GM23248 (cell line): ENCODE data around the gene GRIK3.

Source experiments
- EZH2 ChIP-seq: fragments of 200-600 bp; sonication (generic); IDR thresholded peaks from 2 replicates; pipeline ENCODE4 v1.6.1; 2018; ENCODE audit warnings: antibody characterized with exemption, mild to moderate bottlenecking; ENCODE audit not compliant: insufficient read depth, poor library complexity, severe bottlenecking
- EZH2phosphoT487 ChIP-seq: fragments of 200-600 bp; sonication (generic); IDR thresholded peaks from 2 replicates; pipeline ENCODE4 v1.6.1; 2018; ENCODE audit warnings: antibody characterized with exemption, moderate library complexity, mild to moderate bottlenecking, low read depth; ENCODE audit not compliant: insufficient read depth

- TF ChIP-seq EZH2phosphoT487 (no peak), EZH2 (no peak)
Measured at GRCh38 chr1:36927826-36928225, 106.5 kb downstream of the GRIK3 start.
